ENCODE data around the gene IL1RL1.

DNA sequence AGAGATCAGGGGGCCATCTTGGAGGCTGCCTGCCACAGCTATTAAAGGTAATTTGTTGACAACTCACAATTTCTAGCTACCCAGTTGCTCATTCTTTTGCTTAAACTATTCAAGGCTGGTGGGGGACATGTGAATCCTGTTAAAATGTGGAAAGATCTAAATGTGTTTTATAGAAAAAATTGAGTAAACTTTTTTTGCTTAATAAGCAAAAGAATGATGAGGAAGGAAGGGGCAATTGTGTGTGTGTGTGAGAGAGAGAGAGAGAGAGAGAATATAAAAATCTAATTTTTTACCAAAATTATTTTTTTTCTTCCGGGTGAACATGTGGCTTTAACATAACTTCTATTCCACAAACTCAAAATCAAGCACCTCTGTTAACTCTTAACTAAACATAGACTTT is 5.2 kb upstream of the IL1RL1 start:
- TF ChIP-seq POLR2A (IDR thresholded peaks at IDR 0.05; ENCODE audit: low read depth), result no peak
- TF ChIP-seq, protein P1, sequence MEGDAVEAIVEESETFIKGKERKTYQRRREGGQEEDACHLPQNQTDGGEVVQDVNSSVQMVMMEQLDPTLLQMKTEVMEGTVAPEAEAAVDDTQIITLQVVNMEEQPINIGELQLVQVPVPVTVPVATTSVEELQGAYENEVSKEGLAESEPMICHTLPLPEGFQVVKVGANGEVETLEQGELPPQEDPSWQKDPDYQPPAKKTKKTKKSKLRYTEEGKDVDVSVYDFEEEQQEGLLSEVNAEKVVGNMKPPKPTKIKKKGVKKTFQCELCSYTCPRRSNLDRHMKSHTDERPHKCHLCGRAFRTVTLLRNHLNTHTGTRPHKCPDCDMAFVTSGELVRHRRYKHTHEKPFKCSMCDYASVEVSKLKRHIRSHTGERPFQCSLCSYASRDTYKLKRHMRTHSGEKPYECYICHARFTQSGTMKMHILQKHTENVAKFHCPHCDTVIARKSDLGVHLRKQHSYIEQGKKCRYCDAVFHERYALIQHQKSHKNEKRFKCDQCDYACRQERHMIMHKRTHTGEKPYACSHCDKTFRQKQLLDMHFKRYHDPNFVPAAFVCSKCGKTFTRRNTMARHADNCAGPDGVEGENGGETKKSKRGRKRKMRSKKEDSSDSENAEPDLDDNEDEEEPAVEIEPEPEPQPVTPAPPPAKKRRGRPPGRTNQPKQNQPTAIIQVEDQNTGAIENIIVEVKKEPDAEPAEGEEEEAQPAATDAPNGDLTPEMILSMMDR (IDR thresholded peaks at IDR 0.05), result no peak
- TF ChIP-seq EP300 (IDR thresholded peaks at IDR 0.05), result no peak

Measured in esophagus muscularis mucosa (tissue), 4 donors.